ENCODE results near the gene MAPKAP1.
A peak's percentile ranks its signal among the peaks of the same experiment; 100 is the strongest.

The MAPKAP1 gene

GRCh38 chr9:125551781-125552180 is 155.2 kb downstream of the MAPKAP1 start:
- Histone ChIP-seq H3K9me3 (ENCODE audit: control insufficient read depth, low read length) (no peaks in the 10 kb centered on the region), H3K4me3 (ENCODE audit: low read depth, low read length) (no peak overlapping the region), H2AFZ (no peak overlapping the region), H3K4me2 (ENCODE audit: low read length) (no peak overlapping the region), H3K9ac (no peak overlapping the region), H3K27ac (no peak overlapping the region), H3K27me3 (ENCODE audit: control insufficient read depth, insufficient read depth, low read length) (no peaks in the 10 kb centered on the region), H3K79me2 (peaks cover 2% of the 10 kb centered on the region), H3K4me1 (peaks cover 10% of the 10 kb centered on the region), H3K36me3 (ENCODE audit: control insufficient read depth, insufficient read depth, low read length) (no peaks in the 10 kb centered on the region)
- TF ChIP-seq, protein P1, sequence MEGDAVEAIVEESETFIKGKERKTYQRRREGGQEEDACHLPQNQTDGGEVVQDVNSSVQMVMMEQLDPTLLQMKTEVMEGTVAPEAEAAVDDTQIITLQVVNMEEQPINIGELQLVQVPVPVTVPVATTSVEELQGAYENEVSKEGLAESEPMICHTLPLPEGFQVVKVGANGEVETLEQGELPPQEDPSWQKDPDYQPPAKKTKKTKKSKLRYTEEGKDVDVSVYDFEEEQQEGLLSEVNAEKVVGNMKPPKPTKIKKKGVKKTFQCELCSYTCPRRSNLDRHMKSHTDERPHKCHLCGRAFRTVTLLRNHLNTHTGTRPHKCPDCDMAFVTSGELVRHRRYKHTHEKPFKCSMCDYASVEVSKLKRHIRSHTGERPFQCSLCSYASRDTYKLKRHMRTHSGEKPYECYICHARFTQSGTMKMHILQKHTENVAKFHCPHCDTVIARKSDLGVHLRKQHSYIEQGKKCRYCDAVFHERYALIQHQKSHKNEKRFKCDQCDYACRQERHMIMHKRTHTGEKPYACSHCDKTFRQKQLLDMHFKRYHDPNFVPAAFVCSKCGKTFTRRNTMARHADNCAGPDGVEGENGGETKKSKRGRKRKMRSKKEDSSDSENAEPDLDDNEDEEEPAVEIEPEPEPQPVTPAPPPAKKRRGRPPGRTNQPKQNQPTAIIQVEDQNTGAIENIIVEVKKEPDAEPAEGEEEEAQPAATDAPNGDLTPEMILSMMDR (IDR thresholded peaks at IDR 0.05) = no peak

DNA sequence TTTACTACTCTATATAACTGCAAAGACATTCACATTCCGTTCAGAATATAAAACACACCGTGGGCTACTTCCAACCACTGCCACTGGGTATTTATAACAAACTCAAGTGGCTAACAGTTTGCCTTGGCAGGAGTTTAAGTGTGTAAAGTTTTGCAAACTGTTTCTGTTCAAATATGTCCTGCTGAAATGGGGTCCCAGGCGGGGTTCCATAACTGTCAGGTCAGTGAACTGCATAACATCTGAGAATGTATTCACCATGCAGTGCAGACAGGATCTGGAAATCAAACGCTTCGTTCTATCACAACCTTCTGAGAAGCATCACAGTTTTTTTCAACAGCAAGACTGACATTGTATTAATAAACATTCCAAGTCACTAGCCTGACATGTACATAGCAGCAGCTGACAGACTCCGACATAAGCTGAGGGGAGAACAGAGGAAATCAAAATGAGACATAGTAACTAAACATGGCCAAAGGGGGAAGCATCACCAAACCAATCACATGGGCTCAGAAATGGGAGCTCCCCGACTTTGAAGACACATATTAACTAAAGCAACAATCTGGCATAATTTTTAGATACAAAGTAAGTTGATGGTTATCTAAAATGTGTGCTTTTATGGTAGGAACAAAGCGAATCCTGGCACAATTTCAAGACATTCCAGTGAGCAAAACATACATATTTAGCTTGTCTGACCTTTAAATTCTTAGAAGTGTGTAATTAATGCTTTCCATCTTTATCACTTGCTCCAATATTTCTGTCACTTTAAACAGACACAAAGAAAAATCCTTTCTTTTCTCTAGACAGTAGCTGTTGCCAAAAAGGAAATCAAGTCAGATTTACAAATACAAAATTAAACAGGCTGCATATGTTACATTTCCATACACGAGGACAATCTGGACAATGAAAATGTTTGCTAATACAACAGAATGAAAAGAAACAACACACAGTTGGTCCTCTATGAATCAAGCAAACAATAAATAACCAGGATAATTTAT is 156.8 kb downstream of the MAPKAP1 start:
- Histone ChIP-seq H3K4me3 (ENCODE audit: low read depth, low read length) (no peak overlapping the region), H3K79me2 (no peaks in the 10 kb centered on the region), H3K27me3 (ENCODE audit: control insufficient read depth, insufficient read depth, low read length) (no peaks in the 10 kb centered on the region), H3K27ac (peak overlapping the region; percentile 49), H2AFZ (no peak overlapping the region), H3K4me1 (peaks cover 11% of the 10 kb centered on the region), H3K9me3 (ENCODE audit: control insufficient read depth, low read length) (no peaks in the 10 kb centered on the region), H3K4me2 (ENCODE audit: low read length) (peak overlapping the region; percentile 52), H3K36me3 (ENCODE audit: control insufficient read depth, insufficient read depth, low read length) (no peaks in the 10 kb centered on the region), H3K9ac (no peak overlapping the region)
- TF ChIP-seq, protein P1 (IDR thresholded peaks at IDR 0.05) = no peak

- Histone ChIP-seq H3K27ac (peak overlapping the region; percentile 49), H3K4me3 (ENCODE audit: low read depth, low read length) (no peak overlapping the region)
Measured at GRCh38 chr9:125549465-125549871, 157.5 kb downstream of the MAPKAP1 start.

DNA sequence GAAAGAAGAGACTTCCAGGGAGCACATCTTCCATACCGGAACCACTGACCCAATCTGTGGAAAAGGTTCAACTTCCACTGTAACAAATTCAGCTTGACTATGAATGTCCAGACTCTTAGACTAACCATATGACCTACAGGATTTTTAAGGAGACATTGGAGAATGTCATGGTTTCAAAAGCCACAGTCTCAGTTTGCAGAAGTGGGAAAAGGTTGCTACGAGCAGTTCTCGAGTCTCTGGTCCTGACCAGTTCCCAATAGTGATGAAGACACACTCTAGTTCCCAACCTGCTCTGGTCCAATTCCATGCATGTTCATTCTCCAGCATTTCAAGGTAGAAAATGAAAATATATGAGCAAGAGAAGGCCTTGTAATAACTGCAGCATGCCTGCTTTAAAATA is 158.0 kb downstream of the MAPKAP1 start:
- Histone ChIP-seq H3K4me1 (peaks cover 15% of the 10 kb centered on the region), H3K9me3 (ENCODE audit: control insufficient read depth, low read length) (no peaks in the 10 kb centered on the region), H3K9ac (no peak overlapping the region), H3K4me3 (ENCODE audit: low read depth, low read length) (no peak overlapping the region), H3K27ac (peak overlapping the region; percentile 49), H3K79me2 (no peaks in the 10 kb centered on the region), H3K27me3 (ENCODE audit: control insufficient read depth, insufficient read depth, low read length) (no peaks in the 10 kb centered on the region), H3K36me3 (ENCODE audit: control insufficient read depth, insufficient read depth, low read length) (no peaks in the 10 kb centered on the region), H3K4me2 (ENCODE audit: low read length) (peak overlapping the region; percentile 15), H2AFZ (no peak overlapping the region)
- TF ChIP-seq, protein P1 (IDR thresholded peaks at IDR 0.05) = no peak

More at GRCh38 chr9:125549465-125549871, 157.5 kb downstream of the MAPKAP1 start:
- no peak overlapping the region for H3K9ac ChIP-seq
- peaks cover 15% of the 10 kb centered on the region for H3K4me1 ChIP-seq
- no peaks in the 10 kb centered on the region for H3K79me2 ChIP-seq
- H3K27me3 ChIP-seq (ENCODE audit: control insufficient read depth, insufficient read depth, low read length) = no peaks in the 10 kb centered on the region
- peak overlapping the region; percentile 52 for H3K4me2 ChIP-seq (ENCODE audit: low read length)
- no peaks in the 10 kb centered on the region for H3K9me3 ChIP-seq (ENCODE audit: control insufficient read depth, low read length)
- TF ChIP-seq, protein P1 (IDR thresholded peaks at IDR 0.05) = no peak
- H2AFZ ChIP-seq = no peak overlapping the region
- no peaks in the 10 kb centered on the region for H3K36me3 ChIP-seq (ENCODE audit: control insufficient read depth, insufficient read depth, low read length)

Measured in parathyroid adenoma (tissue), 2 donors.